Measurements from ENCODE around the gene ZNF439. TPM values are rescaled to one million over a fixed set of nuclear protein-coding genes. Genes with fewer than 3 reads are reported as not detected.
"Not testable (repeated sequence)": the region's sequence is repeated elsewhere in the genome, so short reads cannot be mapped to it uniquely, and the experiment has no call there.

Gene ZNF439
- not detected in 2 replicates for total RNA-seq (2014; rRNA removed; shearing (Covaris generic))

DNA sequence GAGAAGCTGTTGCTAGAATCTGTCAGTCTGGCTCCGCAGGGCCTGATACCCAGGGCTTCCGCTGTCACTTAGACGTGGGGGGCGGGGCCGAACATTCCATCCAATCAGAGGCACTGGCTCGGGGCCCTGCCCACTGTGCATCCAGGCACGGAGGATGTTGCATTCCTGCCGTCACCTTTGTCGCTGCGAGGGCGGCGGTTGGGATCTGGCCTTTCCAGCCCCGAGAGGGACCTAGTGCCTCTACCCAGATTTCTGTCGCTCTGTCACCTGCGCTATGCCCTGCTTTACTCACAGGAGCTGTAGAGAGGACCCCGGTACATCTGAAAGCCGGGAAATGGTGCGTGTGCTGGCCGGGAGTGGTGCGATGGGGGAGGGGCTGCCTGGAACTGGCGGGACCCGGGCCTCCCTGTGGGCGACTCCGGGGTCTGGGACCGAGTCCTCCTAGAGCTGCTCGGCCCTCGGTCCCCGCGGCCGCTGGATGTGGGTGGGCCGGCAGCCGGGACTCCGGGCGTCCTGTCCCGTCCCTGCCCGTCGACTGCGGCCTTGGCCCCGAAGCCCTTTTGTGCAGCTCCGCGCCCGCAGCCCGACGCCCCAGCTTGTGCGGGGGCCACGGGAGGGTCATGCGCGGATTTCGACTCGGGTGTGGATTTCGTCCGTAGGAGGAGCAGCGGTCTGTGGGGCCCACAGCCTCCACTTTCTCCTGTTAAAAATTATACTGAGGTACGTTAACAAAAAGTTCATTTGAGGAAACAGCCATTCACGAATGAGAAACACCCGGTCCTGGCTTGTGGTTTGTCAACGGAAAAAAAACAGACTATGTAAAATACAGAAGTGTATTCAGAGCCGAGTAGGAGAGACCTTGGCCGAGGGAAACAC lies at the start of gene ZNF439:
Gene ZNF439, plus strand, starts transcription at position 133 of the 876 bp plus-strand sequence. Its CDS starts 142 bp downstream, at position 275.
- DNase-seq (ENCODE audit: low spot score), result no peak

DNA sequence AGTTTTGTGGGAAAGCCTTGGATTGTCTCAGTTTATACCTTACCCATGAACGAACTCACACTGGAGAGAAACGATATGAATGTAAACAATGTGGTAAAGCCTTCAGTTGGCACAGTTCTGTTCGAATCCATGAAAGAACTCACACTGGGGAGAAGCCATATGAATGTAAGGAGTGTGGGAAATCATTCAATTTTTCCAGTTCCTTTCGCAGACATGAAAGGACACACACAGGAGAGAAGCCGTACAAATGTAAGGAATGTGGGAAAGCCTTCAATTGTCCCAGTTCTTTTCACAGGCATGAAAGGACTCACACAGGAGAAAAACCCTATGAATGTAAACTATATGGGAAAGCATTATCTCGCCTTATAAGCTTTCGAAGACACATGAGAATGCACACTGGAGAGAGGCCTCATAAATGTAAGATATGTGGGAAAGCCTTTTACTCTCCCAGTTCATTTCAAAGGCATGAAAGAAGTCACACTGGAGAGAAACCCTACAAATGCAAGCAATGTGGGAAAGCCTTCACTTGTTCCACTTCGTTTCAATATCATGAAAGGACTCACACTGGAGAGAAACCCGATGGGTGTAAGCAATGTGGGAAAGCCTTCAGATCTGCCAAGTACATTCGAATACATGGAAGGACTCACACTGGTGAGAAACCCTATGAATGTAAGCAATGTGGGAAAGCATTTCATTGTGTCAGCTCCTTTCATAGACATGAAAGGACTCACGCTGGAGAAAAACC lies 42.0 kb upstream of the ZNF439 start:
- no peak for DNase-seq (ENCODE audit: low spot score)

DNA sequence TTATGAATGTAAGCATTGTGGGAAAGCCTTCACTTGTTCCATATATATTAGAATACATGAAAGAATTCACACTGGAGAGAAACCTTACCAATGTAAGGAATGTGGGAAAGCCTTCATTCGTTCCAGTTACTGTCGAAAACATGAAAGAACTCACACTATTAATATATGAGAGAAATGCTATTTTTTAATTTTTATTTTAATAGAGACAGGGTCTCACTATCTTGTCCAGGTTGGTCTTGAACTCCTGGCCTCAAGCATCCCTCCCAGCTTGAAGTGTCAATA lies 41.5 kb upstream of the ZNF439 start:
- DNase-seq (ENCODE audit: low spot score), result no peak

GRCh38 chr19:11813703-11814028 lies 34.9 kb upstream of the ZNF439 start:
- no peak for DNase-seq (ENCODE audit: low spot score)

GRCh38 chr19:11814029-11814699 lies 34.4 kb upstream of the ZNF439 start, which contains the start of gene ZNF440:
Gene ZNF440 (plus strand): TSS chr19:11814273. CDS start chr19:11814448, 175 bp downstream.
- peak; percentile 96 for DNase-seq (ENCODE audit: low spot score)

- DNase-seq (ENCODE audit: low spot score), result peak; percentile 40
Measured at GRCh38 chr19:11814700-11815035, 33.9 kb upstream of the ZNF439 start.

DNA sequence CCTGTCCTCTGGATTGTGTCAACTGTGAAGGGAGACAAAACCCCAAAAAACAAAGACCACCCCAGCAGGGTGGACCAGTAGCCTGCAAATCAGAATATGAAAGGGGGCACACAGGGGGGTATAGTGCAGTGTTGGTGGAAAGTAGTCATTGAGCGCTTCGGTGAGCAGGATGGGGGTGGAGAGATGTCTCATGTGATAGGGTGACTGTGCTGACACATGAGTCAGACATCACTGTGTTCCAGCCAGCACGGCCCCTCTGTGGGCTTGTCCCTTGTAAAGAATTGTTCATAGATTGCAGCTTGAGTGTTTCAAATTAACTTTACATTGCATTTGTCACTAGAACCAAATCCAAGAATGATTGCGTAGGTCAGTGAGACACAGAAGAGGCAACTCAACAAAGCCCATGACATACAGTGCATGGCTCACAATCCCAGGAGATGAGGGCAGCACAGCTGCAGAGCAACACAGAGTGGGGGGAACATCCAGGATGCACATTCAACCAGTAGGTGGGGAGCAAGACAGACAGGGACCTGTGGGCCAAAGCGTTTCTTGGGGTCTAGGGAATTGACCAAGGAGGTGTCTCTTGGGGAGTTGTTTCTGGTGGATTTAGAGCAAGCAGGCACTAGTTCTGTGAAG lies 26.9 kb upstream of the ZNF439 start:
- no peak for DNase-seq (ENCODE audit: low spot score)

DNA sequence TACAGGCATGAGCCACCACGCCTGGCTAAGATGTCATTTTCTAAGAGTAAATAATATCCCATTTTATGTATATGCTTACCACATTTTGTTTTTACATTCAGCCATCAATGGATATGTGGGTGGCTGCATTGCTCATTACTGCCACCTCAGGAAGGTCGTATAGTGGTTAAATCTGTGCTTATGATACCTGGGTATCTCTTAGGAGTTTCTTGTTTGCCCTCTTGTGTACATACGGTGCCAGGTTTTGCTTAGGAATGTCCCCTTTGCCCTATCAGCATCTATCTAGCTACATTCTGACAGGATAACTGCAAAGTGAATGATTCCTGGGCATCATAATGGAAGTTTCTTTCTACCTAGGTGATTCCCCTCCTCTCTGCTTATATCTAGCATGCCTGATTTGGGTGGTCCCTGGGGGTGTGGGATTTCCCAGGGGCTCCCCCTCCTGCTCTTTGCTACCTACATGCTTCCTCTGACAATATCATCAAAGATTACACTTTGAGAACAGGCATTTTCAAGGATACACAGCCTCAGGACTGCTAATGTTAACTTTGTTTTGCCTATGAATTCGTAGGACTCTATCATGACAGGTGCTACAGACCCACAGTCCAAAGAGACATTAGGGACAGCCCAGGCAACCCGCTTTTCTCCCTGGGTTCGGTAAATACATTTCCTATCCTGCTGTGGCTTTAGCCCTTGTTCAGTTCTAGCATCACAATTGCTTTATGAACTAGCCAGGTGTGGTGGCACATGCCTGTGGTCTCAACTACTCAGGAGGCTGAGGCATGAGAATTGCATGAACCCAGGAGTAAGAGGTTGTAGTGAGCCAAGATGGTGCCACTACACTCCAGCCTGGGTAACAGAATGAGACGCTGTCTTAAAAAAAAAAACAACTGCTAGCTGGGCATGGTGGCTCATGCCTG lies 19.3 kb upstream of the ZNF439 start:
- not testable (repeated sequence) for DNase-seq (ENCODE audit: low spot score)

GRCh38 chr19:11832253-11832912 lies 16.1 kb upstream of the ZNF439 start:
- no peak for DNase-seq (ENCODE audit: low spot score)

DNA sequence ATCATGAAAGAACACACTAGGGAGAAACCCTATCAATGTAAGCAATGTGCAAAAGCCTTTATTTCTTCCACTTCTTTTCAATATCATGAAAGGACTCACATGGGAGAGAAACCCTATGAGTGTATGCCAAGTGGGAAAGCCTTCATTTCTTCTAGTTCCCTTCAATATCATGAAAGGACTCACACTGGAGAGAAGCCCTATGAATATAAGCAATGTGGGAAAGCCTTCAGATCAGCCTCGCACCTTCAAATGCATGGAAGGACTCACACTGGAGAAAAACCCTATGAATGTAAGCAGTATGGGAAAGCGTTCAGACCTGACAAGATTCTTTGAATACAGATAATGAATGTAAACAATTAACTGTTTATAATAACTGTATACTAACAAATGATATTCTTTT lies 15.0 kb upstream of the ZNF439 start:
- DNase-seq (ENCODE audit: low spot score), result no peak

DNA sequence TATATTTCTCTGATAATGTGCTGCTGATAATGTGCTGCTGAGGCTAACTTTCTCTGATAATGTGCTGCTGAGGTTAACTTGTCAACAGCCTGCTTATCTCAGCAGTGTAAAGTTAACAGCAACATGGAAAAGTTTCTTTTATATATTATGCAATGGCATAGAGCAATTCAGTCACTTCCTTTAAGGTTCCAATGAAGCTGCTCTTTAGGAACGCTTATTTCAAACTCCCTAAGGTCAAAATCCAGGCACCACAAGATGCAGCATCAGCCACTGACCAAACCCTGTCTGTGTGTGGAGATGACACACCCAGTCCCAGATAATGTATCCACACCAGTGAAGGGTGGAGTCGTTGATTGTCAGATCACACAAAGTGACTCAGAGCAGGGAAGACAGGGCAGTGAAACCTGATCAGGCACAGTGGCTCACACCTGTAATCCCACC lies 12.9 kb upstream of the ZNF439 start:
- not testable (repeated sequence) for DNase-seq (ENCODE audit: low spot score)

GRCh38 chr19:11843722-11844121 lies 4.8 kb upstream of the ZNF439 start:
- DNase-seq (ENCODE audit: low spot score), result no peak

DNA sequence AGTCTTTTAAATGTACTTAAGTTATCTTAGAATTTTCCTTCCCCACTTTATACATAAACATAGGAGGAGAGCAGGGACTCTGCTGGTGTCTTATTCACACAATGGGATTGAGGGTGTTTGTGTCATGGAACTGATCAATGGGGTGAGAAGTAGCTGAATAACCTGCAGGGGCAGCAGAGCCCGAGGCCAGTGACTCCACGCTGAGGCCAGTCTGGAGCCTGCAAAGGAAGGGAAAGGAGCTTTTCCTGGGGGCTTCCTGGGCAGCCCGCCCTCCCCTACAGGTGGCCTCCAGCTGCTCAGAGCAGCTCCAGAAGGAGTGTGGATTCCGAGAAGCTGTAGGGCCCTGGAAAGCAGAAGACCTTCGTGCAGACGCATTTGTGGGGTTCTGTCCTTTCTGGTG lies 911 bp upstream of the ZNF439 start:
- not testable (repeated sequence) for DNase-seq (ENCODE audit: low spot score)

GRCh38 chr19:11848200-11848593 lies 329 bp upstream of the ZNF439 start:
- no peak for DNase-seq (ENCODE audit: low spot score)

DNA sequence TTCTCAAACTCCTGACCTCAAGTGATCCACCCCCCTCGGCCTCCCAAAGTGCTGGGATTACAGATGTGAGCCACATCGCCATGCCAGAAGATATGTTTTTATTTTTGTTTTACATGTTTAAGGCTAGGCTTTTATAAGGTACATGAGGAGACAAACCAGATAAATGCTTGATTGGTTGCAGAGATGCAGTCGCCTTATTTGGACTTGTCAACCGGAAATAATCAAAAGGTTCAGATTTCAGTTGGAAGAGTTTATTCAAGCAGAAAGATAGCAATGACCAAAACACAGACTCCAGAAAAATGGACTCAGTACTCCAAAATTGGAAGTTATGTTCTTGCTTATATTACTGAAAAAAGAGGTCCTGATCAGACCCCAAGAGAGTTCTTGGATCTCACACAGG lies 1.8 kb downstream of the ZNF439 start:
- DNase-seq (ENCODE audit: low spot score), result not testable (repeated sequence)

DNA sequence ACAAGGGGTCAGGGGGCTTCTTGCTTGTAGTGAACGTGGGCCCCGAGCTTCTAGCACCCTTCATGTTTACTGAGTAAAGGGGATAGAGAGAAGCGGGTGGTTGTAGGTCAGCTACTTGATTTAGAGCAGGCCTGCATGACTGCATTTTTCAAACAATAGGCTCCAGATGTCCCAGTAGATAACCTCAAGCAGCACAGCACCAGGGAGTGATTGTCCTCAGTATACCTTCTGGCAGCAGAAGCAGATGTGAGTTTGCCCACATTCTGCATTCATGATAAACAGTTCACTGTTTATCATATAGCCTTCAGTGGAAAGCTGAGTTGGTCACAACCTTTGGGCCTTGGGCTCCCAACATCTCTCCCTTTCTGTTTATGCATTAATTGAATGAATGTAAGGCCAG lies 4.8 kb downstream of the ZNF439 start:
- DNase-seq (ENCODE audit: low spot score), result no peak

GRCh38 chr19:11856596-11857250 lies 8.2 kb downstream of the ZNF439 start:
- DNase-seq (ENCODE audit: low spot score), result no peak

DNA sequence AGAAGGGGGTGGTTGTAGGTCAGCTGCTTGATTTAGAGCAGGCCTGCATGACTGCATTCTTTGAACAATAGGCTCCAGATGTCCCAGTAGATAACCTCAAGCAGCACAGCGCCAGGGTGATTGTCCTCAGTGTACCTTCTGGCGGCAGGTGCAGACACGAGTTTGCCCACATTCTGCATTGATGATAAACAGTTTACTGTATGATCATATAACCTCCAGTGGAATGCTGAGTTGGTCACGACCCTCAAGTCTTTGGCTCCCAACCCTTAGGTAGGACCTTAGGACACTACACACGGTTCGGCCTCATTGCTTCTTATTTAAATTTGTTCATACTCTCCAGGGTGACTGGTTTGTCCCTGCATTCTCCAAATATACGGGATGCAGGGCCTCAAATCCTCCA lies 12.2 kb downstream of the ZNF439 start:
- no peak for DNase-seq (ENCODE audit: low spot score)

DNA sequence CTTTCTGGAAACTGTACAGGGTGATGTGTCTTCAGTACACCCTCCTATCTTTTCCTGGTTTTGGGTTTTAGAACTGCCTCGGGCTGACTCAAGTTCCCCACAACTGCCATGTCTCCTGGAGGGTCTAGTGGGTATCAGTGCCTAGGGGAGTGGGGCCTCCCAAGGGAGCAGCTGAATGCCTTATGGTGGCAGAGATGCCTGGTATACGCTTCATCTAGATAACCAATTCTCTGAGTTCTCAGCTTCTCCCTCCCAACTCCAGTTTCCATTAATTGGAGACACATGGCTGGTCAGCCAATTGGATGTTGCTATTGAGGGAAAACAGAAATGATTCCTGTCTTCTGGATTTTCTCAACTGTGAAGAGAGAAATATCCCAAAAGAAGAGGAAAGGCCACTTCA lies 12.8 kb downstream of the ZNF439 start:
- DNase-seq (ENCODE audit: low spot score), result no peak

DNA sequence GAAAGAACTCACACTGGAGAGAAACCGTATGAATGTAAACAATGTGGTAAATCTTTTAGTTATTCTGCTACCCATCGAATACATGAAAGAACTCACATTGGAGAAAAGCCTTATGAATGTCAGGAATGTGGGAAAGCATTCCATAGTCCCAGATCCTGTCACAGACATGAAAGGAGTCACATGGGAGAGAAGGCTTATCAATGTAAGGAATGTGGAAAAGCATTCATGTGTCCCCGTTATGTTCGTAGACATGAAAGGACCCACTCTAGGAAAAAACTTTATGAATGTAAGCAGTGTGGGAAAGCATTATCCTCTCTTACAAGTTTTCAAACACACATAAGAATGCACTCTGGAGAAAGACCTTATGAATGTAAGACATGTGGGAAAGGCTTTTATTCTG lies 19.2 kb downstream of the ZNF439 start:
- DNase-seq (ENCODE audit: low spot score), result not testable (repeated sequence)

Data from HT-29 (cell line).